ENCODE results near the gene SLC25A48.

SLC25A48 gene

DNA sequence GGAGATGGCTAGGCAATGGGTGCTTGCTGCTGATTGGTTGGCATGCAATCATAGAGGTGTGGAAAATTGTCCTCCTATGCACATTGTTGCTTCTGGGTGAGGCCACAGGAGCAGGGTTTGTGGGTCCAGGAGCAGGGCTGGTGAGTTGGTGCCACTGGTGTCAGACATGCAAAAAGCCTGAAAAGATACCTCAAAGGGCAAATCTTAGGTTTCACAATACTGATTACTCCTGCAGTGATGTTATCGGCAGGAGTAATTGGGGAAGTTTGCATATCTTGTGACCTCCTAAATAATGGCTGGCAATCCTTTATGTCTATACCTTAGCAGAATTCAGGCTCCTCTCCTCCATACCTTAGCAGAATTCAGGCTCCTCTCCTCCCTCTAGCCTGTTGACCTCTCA, 25.2 kb downstream of the SLC25A48 start:
- DNase-seq = no peak

DNA sequence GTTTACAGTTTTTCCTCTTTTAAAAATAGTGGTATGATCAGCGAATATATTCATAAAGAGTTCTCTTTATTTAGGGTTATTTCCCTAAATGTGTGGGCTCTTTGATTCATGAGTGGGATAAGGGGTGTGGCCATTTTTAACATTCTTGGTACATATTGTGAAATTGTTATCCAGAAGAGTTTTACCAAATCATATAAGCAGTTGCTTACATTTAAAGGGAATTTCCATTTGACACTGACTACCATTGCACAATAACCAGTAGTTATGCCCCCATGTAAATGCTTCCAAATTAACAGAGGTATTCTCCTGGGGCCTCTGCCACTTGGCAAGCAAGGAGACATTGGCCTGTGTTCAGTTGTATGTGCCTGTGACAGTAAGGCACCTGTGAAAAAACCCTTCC, 27.2 kb downstream of the SLC25A48 start:
- DNase-seq = no peak

DNA sequence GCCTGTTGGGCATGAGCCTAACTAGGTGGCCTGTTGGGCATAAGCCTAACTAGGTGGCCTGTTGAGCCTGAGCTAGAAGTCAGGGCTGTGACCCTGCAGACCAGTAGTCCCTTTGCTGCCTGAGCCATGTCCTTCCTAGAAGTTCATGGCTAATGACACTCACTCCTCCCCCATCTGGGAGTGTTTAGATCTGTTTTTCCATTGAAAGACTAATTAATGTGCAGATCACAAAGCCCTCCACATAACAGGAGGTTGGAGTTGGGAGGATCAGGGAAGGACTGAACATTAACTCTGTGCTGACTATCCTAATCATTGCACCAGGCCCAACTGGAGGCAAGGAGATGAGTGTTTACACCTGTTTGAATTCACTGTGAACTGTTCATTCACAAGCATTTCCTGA, 27.6 kb downstream of the SLC25A48 start:
- no peak for DNase-seq

DNA sequence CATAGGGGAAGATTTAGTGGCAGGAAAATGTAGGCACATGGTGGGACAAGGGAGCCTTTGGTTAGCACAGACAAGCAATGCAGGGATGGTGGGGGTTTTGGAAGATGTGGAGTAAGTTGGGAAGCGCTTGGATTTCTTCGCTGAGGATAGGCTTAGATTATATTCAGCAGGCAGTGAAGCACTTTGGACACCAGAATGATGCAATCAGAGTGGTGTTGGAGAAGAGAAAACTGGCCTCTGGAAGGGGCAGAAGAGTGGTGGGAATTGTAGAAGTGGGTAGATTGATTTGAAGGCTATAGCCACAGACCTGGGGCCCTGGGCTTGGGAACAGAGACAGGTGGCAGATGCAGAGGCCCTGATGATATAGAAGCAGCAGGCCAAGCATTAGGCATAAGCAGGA, 28.3 kb downstream of the SLC25A48 start:
- no peak for DNase-seq

DNA sequence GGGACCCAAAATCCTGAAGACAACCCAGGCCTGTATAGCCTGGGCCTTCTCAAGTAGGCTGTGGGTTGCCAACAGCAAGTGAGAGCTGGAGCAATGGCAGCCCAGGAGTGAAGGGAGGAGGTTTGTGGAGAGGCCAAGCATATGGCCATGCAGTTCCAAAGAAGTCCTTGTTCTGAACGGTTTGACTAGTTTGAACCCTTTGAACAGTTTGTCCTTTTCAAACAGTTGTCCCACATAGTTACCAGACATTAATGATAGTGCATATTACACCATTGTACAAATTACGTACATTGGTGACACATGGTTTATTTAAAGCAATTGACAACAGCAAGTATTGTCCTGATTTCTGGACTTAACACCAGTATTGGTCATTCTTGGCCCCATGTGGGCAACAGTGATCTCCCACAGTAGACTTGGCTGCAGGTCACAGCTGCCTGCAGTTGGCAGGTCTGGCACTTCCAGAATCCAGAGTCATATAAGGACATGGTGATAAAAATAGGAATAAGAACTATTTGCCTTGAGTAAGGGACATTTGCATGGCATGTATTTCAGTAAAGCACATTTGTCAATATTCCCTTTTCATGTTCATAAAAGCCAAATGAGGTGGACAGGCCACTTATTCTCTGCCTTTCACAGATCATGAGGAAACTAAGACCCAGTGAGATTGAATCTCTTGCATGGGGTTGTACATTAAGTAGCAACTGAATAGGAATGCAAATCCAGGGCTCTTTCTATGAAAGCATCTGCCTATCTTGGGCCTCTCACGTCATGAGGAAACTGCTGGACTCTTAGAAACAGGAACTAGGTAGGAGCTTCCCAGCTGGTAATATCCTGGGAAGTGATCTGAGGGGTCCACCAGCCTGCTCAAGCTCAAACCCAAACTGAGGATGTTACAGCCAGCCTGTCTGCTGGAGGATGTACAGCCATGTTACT, 30.3 kb downstream of the SLC25A48 start:
- DNase-seq = no peak

DNA sequence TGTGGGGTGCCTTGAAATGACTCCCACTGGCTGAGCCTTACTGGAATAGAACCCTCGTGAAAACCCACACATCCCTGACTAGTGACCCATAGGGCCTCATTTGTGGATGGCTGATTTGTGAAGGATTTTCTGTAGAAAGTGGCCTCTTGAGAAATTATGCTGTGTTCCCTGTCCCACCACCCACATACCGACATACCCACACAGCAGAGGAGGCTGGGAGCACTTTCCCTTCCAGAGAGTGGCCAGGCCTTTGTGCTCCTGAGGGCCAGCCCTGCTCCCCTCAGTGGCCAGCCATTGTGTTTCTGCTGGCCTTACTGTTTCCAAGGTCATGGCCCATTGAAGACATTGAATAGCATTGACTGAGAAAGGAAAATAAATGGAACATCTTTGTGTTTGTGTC, 31.6 kb downstream of the SLC25A48 start:
- no peak for DNase-seq

DNA sequence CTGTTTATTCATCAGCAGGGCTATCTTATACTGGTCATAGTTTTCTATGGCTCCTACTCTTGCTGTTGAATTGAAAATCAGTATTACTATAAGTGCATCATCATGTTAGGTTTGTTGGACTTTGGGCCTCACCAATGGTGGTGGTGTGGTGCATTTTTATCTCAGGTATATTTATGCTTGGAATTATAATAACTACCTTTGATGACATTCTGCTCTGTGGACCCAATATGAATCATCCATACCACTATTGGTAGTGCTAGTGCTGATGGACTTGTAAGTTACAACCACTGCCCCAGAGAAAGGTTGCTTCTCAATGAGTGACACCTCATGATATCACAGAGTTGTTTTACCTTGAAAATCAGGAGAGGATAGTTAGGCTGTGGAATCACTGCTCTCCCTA, 33.1 kb downstream of the SLC25A48 start:
- DNase-seq = no peak

DNA sequence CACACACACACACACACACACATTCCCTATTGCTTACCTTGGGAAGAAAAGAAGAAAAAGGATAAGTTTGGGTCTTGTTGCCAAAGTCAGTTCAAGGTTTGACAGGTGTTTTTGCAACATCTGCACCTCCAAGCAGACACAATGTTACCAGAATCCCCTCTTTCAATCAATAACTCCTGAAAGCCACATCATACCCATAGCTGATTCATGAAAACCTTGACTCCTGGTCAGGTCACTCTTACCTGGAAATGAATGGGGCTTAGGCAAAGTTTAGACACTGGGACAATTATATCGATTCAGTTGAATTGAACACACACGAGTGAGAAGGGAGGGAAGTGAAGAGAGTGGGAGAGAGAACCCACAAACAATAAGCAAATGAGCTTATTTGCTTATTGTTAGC, 34.2 kb downstream of the SLC25A48 start:
- no peak for DNase-seq

DNA sequence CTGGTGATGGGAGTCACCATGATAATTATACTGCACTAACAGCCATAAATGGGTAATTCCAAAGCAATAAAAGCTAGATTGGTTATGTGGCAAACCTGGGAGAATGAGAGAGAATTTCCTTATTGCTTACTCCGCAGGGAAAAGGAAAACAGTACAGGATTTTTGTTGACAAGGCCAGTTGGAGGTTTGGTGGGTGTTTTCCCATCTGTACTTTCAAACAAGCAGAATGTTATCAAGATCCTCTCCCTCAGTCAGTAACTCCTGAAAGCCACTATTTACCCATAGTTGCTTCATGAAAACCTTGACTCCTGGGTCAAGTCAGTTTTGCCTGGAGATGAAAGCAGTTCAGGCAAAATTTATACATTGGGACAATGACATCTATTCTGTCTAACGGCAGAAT, 34.8 kb downstream of the SLC25A48 start:
- no peak for DNase-seq

DNA sequence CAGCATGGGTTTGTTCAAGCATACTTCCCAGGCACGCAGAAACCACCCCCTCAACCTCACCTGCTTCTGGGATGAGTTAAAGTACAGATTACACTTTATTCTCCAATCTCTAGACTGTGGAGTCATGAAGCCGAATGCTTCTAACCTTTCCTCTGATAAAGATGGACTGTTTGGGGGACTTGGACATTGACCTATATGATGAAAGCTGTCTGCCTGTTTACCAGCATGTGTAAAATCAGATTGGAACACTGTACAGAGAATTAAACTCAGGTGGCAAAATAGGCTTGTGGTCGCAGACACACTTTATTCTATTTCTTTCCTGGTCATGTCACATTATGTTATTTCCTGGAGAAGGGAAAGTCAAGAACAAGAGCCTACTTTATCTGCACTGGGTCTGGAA, 35.5 kb downstream of the SLC25A48 start:
- no peak for DNase-seq

DNA sequence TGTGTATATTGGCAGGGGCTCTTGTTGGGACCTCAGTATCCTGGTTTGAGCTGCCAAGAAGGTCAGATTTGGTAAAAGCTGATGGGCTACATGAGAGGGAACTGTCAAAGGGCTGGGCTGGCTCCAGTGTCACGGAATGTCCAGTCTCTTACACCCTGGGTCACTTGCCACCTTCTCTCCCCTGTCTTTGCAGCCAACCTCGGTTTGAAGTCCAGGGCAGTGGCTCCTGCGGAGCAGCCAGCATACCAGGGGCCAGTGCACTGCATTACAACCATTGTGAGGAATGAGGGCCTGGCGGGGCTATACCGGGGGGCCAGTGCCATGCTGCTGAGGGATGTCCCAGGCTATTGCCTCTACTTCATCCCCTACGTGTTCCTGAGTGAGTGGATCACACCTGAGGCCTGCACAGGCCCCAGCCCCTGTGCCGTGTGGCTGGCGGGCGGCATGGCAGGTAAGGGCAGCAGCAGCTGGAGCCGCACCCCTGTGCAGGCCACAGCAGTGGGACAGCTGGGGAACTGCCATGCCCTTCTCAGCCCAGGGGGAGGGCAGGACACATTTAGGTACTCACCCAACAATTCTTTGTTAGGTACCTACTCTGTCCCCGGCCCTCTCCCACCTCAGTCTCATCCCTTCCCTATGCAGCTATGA, 36.9 kb downstream of the SLC25A48 start:
- DNase-seq = no peak

DNA sequence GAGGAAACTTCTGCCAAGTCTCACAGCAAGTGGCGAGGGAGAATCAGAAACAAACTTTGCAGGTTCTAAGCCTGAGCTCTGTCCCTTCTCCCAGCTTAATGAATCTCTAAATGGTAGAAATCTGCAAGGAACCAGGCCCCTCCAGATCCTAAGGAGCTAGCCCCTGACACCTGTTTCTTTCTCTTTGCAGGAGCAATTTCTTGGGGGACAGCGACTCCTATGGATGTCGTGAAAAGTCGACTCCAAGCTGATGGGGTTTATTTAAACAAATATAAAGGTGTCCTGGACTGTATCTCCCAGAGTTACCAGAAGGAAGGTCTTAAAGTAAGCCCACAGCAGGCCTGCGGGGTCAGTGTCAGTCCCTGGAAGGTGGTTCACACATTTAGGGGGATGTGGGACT, 39.4 kb downstream of the SLC25A48 start:
- no peak for DNase-seq

DNA sequence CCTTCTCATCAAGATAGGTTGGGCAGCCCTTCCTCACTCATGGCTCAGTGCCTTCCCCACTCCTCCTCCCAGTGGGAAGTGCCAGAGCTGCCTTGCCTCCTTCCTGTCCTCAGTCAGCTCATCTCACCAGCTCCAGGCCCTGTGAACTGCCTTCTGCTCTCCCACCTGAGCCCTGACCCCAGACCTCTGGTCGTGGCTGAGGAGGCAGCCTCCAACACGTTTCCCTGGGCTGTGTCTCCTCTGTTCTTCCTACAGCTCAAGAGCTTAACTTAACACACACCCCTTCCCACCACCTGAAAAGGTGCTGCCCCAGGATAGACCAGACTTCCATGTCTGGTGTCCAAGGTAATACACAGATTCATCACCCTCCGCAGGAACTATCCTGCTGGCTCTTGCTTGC, 40.0 kb downstream of the SLC25A48 start:
- DNase-seq = no peak

DNA sequence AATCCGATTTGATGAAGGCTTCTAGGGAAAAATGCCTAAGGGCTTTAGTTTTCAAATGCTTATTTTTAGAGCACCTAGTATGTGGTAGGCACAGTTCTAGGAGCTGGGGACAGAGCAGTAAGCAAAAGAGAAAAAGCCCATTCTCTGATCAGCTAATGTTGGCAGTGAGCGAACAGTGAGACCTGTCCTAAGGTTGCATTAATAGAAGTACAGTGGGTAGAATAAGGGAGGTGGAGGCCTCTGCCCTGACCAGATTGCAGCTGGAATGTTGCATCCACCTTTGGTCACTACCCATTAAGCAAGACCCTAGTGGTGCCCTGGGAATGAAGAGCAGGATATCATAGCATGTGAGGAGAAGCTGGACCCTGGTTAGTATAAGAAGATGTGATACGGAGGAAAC, 41.1 kb downstream of the SLC25A48 start:
- no peak for DNase-seq

DNA sequence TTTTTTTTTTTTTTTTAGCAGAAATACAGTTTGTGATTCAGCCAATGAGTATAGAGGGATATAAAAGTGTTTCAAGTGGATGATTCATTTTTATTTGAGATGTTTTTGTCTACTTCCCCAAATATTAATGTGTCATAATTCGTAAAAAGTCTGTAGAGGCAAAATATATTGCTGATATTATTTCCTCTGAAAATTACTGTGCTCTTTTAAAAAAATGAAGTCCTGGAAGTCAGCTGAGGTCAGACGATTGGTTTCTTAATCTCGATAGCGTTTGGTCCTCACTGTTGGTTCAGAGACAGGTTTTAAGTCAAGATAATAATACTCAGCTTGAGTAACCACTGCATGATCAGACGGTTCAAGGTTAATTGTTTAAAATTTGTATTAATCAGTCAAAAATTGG, 41.7 kb downstream of the SLC25A48 start:
- no peak for DNase-seq

DNA sequence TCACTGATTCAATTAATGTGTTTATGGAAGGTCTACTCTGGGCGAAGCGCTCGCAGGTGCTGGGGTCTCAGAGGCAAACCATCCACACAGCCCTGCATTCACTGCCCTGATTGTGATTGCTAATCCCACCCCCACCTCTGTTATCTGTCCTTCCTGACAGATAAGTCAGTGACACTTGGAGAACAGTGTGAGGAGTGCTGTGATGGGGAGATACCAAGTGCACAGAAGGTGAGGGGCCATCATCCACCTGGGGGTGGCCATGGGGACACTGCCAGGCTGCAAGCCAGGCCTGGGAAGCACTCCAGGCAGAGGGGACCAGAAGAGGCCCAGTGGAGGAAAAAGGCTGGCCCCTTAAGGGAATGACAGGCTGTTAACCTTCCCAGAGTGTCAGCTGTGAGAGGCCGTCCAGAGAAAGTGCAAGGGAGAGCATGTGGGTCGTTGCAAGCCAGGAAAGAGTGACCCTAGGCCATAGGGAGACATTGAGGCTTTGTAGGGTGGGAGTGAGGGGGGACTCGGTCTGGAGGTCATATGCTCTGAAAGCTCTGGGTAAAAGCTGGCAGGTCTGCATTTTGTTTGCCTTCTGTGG, 43.2 kb downstream of the SLC25A48 start:
- no peak for DNase-seq

DNA sequence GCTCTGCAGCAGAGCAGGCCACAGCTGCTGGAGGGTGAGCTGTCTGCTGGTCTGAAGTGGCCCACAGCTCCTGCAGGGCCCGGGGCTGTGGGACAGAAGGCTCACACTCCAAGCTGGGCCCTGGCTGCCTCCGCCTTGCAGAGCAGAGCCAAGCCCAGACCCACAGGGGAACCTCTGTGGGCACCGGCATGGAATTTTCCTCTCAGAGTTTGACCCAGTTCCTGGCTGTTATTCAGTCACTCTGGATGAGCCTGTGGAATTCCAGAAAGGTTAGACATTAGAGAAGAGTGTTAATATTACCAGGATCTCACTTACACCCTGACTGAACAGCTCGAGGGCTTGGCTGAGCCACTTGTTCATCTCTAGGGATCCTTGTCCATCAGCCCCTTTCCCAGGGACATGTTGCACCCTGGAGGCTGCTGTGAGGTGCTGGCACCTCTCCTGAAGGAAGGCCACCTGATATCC, 43.7 kb downstream of the SLC25A48 start:
- no peak for DNase-seq

DNA sequence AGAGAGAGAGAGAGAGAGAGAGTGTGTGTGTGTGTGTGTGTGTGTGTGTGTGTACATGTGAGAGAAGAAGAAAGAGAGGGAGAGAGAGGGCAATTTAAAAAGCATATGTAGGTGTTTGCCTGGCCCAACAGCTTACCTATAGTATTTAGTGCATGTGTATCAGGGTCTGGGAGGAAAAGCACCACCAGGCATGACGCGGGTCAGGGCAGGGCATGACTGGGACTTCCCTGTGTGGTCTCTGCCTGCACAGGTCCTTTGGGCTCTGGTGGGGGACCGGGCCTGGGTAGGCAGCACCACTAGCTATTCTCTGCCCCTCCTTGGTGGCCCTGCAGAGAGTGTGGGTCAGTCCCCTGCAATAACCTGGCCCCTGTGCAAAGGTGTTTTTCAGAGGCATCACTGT, 45.1 kb downstream of the SLC25A48 start:
- DNase-seq = no peak

DNA sequence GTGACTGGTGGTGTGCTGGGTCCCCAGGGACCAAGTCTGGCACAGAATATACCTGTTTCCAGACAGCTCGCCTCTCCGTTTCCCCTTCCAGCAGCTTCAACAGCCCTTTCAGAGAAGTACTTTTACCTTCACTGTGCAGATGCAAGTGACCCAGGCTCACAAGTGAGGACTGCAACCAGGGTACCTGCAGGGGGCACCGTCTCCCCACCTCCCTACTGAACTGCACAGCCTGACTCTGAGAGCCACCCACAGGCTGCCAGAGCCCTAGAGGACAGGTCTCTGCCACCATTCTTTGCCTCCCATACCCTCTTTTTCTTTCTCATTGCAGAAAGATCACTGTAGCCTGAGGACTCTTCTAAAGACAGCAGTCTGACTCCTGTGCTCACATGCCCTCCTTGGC, 45.8 kb downstream of the SLC25A48 start:
- DNase-seq = no peak

DNA sequence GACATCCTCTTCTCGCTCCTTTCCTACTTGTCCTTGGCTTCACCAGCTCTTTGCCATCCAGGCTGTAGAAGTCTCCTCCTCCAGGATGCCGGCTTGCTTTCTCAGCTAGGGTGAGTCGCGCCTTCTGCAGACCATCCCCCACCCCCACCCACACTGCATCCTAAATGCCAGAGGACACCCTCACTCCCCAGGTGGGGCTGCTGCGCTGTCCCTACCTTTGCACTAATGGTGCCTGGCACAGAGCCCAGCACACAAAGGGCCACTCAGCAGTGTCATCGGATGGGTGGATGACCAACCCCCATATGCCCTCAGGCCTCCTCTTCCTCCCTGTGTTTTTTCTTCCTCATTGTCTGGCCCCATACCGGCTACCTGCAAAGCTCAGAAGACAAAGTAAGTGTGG, 46.3 kb downstream of the SLC25A48 start:
- no peak for DNase-seq

DNA sequence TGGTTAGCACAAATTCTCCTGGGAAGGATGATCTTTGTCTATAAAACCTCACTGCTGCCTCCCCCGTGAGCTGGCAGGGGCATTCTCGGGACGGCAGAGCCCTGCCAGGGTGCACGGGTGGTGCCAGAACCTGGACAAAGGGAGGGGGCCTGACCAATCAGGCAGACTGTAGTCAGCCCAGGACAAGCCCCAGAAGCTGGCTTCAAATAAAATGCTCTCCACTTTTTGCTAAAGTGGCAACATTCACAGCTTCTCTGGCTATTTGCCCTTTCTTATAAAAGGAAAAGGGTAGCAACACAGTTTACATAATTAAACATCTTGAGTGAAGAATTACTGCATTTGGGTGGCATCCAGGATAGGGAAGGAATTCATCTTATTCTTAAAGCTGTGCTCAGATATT, 46.8 kb downstream of the SLC25A48 start:
- no peak for DNase-seq

DNA sequence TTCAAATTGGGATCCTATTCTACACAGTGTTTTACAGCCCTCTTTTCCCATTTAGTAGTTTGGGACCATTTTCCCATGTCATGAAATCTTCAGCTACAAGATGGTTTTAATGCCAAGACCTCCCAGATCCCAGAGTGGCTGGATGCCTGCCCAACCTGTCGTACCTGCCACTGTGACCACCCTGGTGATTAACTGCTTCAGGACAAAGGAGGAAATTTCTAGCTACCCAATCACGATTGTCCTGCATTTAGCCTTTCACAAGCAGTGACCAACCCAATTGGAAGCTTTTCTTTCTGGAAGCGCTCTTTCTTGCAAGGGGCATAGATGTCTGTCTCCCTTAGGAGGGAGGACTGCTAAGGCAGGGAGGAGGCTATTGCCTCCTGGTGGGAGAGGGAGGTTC, 47.4 kb downstream of the SLC25A48 start:
- DNase-seq = no peak

DNA sequence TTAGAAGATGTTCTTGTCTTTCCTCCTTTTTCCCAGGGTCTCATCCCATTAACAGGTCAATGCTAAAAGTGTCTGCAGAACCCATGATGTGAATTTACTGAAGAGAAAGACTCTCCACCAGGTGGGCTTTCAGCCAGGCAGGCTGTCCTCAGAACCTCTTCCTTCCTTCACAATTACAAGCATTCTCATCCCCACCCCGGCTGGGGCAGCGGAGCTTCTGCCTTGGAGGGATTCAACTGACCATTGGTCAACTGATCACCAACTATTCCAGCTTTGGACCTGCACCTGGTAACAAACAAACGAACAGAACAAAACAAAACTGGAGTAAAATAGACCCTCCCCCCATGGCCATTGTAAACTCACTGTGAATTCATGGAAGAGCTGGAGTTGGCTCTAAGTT, 48.6 kb downstream of the SLC25A48 start:
- DNase-seq = no peak

DNA sequence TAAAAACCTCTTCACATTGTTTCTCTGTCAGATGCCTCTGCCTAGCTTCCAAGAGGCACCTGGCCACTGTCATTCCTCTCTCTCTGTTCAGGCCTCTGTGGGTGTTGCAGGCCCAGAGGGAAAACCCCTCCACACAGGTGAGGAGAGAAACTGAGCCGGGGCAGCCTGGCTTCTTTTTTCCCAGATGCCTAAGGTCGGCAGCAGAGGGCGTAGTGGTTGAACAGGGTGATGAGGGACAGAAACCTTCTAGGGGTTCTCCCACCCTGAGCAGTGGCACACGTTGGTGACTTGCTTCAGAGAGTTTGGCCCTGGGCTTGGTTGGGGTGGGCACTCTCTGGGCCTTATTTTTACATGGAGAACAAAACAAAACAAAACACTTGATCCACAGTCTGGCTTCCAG, 49.0 kb downstream of the SLC25A48 start:
- no peak for DNase-seq
